SK-N-SH treated with all-trans-retinoic acid at 6 μM for 48 hours (cell line): ENCODE data around the gene VGLL1.

Experiments used
- ATAC-seq: fragments of 200-7000 bp; cut with Tn5 transposase; 3 replicates; pipeline ENCODE4 v1.9.1; 2020; ENCODE audit warnings: mild to moderate bottlenecking, moderate library complexity
- ARNTL ChIP-seq: fragments of 450-650 bp; formaldehyde crosslinking; IDR thresholded peaks from 2 replicates; pipeline ENCODE4 v1.5.0; 2020; ENCODE audit warnings: low read depth, mild to moderate bottlenecking, moderate library complexity, borderline replicate concordance
- BACH2 ChIP-seq: fragments of 250-450 bp; sonication (Bioruptor Pico); IDR thresholded peaks from 2 replicates; pipeline ENCODE4 v1.9.0; 2021; ENCODE audit warnings: mild to moderate bottlenecking, borderline replicate concordance
- CREB5 ChIP-seq: fragments of 250-450 bp; sonication (Bioruptor Pico); IDR thresholded peaks from 2 replicates; pipeline ENCODE4 v1.5.1; 2020; ENCODE audit warnings: low read depth, mild to moderate bottlenecking, moderate library complexity
- CSDC2 ChIP-seq: fragments of 250-450 bp; sonication (Bioruptor Pico); IDR thresholded peaks from 2 replicates; pipeline ENCODE4 v1.5.0; 2020; ENCODE audit warnings: mild to moderate bottlenecking, moderate library complexity
- ESRRG ChIP-seq: fragments of 250-450 bp; sonication (Bioruptor Pico); IDR thresholded peaks from 2 replicates; pipeline ENCODE4 v1.6.1; 2021; ENCODE audit warnings: mild to moderate bottlenecking
- GLIS3 ChIP-seq: fragments of 250-450 bp; sonication (Bioruptor Pico); IDR thresholded peaks from 2 replicates; pipeline ENCODE4 v1.5.0; 2020; ENCODE audit warnings: mild to moderate bottlenecking, moderate library complexity
- ISL1 ChIP-seq: fragments of 250-450 bp; sonication (Bioruptor Pico); IDR thresholded peaks from 2 replicates; pipeline ENCODE4 v2.1.2; 2022; ENCODE audit warnings: mild to moderate bottlenecking, moderate library complexity
- OSR1 ChIP-seq: fragments of 250-450 bp; sonication (Bioruptor Pico); IDR thresholded peaks from 2 replicates; pipeline ENCODE4 v1.8.0; 2022; ENCODE audit warnings: moderate library complexity, mild to moderate bottlenecking, inconsistent platforms
- PATZ1 ChIP-seq: fragments of 250-450 bp; sonication (Bioruptor Pico); IDR thresholded peaks from 2 replicates; pipeline ENCODE4 v1.8.0; 2020; ENCODE audit warnings: mild to moderate bottlenecking, moderate library complexity, borderline replicate concordance
- POU6F1 ChIP-seq: fragments of 250-450 bp; sonication (Bioruptor Pico); IDR thresholded peaks from 2 replicates; pipeline ENCODE4 v1.8.0; 2021; ENCODE audit warnings: low read depth, mild to moderate bottlenecking, moderate library complexity, borderline replicate concordance
- RARB ChIP-seq: fragments of 250-450 bp; sonication (Bioruptor Pico); IDR thresholded peaks from 2 replicates; pipeline ENCODE4 v1.8.0; 2021; ENCODE audit warnings: mild to moderate bottlenecking, moderate library complexity
- SNAI2 ChIP-seq: fragments of 250-450 bp; sonication (Bioruptor Pico); IDR thresholded peaks from 2 replicates; pipeline ENCODE4 v1.5.0; 2020; ENCODE audit warnings: mild to moderate bottlenecking, moderate library complexity
- TCF4 ChIP-seq: fragments of 250-450 bp; sonication (Bioruptor Pico); IDR thresholded peaks from 2 replicates; pipeline ENCODE4 v1.8.0; 2021; ENCODE audit warnings: mild to moderate bottlenecking, moderate library complexity, borderline replicate concordance
- TOX ChIP-seq: fragments of 250-450 bp; sonication (Bioruptor Pico); IDR thresholded peaks from 2 replicates; pipeline ENCODE4 v1.8.0; 2021; ENCODE audit warnings: mild to moderate bottlenecking, moderate library complexity, borderline replicate concordance
- ZC3H10 ChIP-seq: fragments of 250-450 bp; sonication (Bioruptor Pico); IDR thresholded peaks from 2 replicates; pipeline ENCODE4 v1.5.1; 2021; ENCODE audit warnings: mild to moderate bottlenecking, moderate library complexity
- ZFP3 ChIP-seq: fragments of 250-450 bp; sonication (Bioruptor Pico); IDR thresholded peaks from 2 replicates; pipeline ENCODE4 v1.5.0; 2020; ENCODE audit warnings: mild to moderate bottlenecking, moderate library complexity
- ZFP30 ChIP-seq: fragments of 450-650 bp; formaldehyde crosslinking; IDR thresholded peaks from 2 replicates; pipeline ENCODE4 v1.5.0; 2022; ENCODE audit warnings: mild to moderate bottlenecking, moderate library complexity
- ZNF565 ChIP-seq: fragments of 450-650 bp; formaldehyde crosslinking; conservative IDR thresholded peaks from 2 replicates; pipeline ENCODE4 v1.5.0; 2020; ENCODE audit warnings: low read depth, mild to moderate bottlenecking, moderate library complexity
- ZNF70 ChIP-seq: fragments of 450-650 bp; formaldehyde crosslinking; IDR thresholded peaks from 2 replicates; pipeline ENCODE4 v1.5.0; 2020; ENCODE audit warnings: mild to moderate bottlenecking, moderate library complexity
- ZNF8 ChIP-seq: fragments of 450-650 bp; formaldehyde crosslinking; IDR thresholded peaks from 2 replicates; pipeline ENCODE4 v1.5.0; 2020; ENCODE audit warnings: mild to moderate bottlenecking, moderate library complexity
- TF ChIP-seq, protein P1 (sequence below): fragments of 250-450 bp; sonication (Bioruptor Pico); IDR thresholded peaks from 2 replicates; pipeline ENCODE4 v1.5.0; 2020; ENCODE audit warnings: mild to moderate bottlenecking, moderate library complexity
- TF ChIP-seq, protein P2 (sequence below): fragments of 250-450 bp; sonication (Bioruptor Pico); IDR thresholded peaks from 2 replicates; pipeline ENCODE4 v1.5.1; 2021; ENCODE audit warnings: mild to moderate bottlenecking, moderate library complexity

The VGLL1 gene

DNA sequence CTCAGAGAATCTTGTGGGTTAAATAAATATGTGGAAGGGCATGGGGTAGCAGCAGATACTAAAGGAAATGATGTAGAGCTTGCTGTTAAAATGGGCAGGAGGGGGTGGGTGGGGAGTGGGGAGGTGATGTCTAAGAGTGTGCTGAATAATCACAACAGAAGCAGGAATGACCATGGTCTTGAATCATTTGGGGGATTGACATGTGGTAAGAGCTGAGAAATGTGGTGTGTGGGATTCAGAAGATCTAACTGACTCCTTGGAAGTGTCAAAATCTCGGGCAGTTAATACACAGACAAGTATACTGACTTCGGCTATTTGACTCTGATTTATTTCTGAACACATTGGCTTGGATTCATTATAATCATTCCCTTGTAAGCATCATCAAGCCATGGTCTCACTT, 6.8 kb downstream of the VGLL1 start (continued):
- no peak for TF ChIP-seq PATZ1 (CRISPR knock-in tag)
- TF ChIP-seq ZNF8 (CRISPR knock-in tag), result no peak

- no peak for ATAC-seq
These were observed 8.2 kb downstream of the VGLL1 start for GRCh38 chrX:136540226-136540625.

GRCh38 chrX:136541294-136541693, 9.3 kb downstream of the VGLL1 start:
- no peak for ATAC-seq
- TF ChIP-seq RARB (CRISPR knock-in tag), result no peak
- TF ChIP-seq SNAI2, result no peak
- TF ChIP-seq ZC3H10 (CRISPR knock-in tag), result no peak
- TF ChIP-seq ZNF8 (CRISPR knock-in tag), result no peak
- TF ChIP-seq GLIS3 (CRISPR knock-in tag), result no peak

More at GRCh38 chrX:136540226-136540625, 8.2 kb downstream of the VGLL1 start:
- TF ChIP-seq TCF4 (no peak), ZNF565 (CRISPR knock-in tag) (no peak), ISL1 (CRISPR knock-in tag) (no peak), GLIS3 (CRISPR knock-in tag) (no peak), ZNF8 (CRISPR knock-in tag) (no peak), ZNF70 (CRISPR knock-in tag) (no peak), ZC3H10 (CRISPR knock-in tag) (no peak), BACH2 (CRISPR knock-in tag) (no peak), OSR1 (CRISPR knock-in tag) (no peak), TOX (no peak), CREB5 (CRISPR knock-in tag) (no peak), ARNTL (no peak), PATZ1 (CRISPR knock-in tag) (no peak), POU6F1 (no peak), CSDC2 (CRISPR knock-in tag) (no peak), ESRRG (CRISPR knock-in tag) (no peak)
- TF ChIP-seq, protein P1, sequence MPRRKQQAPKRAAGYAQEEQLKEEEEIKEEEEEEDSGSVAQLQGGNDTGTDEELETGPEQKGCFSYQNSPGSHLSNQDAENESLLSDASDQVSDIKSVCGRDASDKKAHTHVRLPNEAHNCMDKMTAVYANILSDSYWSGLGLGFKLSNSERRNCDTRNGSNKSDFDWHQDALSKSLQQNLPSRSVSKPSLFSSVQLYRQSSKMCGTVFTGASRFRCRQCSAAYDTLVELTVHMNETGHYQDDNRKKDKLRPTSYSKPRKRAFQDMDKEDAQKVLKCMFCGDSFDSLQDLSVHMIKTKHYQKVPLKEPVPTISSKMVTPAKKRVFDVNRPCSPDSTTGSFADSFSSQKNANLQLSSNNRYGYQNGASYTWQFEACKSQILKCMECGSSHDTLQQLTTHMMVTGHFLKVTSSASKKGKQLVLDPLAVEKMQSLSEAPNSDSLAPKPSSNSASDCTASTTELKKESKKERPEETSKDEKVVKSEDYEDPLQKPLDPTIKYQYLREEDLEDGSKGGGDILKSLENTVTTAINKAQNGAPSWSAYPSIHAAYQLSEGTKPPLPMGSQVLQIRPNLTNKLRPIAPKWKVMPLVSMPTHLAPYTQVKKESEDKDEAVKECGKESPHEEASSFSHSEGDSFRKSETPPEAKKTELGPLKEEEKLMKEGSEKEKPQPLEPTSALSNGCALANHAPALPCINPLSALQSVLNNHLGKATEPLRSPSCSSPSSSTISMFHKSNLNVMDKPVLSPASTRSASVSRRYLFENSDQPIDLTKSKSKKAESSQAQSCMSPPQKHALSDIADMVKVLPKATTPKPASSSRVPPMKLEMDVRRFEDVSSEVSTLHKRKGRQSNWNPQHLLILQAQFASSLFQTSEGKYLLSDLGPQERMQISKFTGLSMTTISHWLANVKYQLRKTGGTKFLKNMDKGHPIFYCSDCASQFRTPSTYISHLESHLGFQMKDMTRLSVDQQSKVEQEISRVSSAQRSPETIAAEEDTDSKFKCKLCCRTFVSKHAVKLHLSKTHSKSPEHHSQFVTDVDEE (CRISPR knock-in tag), result no peak

GRCh38 chrX:136542281-136542680, 10.3 kb downstream of the VGLL1 start:
- TF ChIP-seq ZFP3, result no peak
- TF ChIP-seq, protein P1 (CRISPR knock-in tag), result no peak
- no peak for TF ChIP-seq ZFP30 (CRISPR knock-in tag)
- TF ChIP-seq ZNF8 (CRISPR knock-in tag), result no peak
- no peak for TF ChIP-seq RARB (CRISPR knock-in tag)
- no peak for TF ChIP-seq SNAI2
- TF ChIP-seq ZNF565 (CRISPR knock-in tag), result no peak
- no peak for TF ChIP-seq ISL1 (CRISPR knock-in tag)
- no peak for TF ChIP-seq GLIS3 (CRISPR knock-in tag)
- no peak for TF ChIP-seq TCF4
- TF ChIP-seq, protein P2, sequence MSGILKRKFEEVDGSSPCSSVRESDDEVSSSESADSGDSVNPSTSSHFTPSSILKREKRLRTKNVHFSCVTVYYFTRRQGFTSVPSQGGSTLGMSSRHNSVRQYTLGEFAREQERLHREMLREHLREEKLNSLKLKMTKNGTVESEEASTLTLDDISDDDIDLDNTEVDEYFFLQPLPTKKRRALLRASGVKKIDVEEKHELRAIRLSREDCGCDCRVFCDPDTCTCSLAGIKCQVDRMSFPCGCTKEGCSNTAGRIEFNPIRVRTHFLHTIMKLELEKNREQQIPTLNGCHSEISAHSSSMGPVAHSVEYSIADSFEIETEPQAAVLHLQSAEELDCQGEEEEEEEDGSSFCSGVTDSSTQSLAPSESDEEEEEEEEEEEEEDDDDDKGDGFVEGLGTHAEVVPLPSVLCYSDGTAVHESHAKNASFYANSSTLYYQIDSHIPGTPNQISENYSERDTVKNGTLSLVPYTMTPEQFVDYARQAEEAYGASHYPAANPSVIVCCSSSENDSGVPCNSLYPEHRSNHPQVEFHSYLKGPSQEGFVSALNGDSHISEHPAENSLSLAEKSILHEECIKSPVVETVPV (CRISPR knock-in tag), result no peak
- TF ChIP-seq CSDC2 (CRISPR knock-in tag), result no peak
- no peak for TF ChIP-seq OSR1 (CRISPR knock-in tag)
- no peak for TF ChIP-seq ZC3H10 (CRISPR knock-in tag)
- no peak for TF ChIP-seq ARNTL
- TF ChIP-seq ZNF70 (CRISPR knock-in tag), result no peak
- no peak for ATAC-seq
